ENCODE data around the gene THAP7.

DNA sequence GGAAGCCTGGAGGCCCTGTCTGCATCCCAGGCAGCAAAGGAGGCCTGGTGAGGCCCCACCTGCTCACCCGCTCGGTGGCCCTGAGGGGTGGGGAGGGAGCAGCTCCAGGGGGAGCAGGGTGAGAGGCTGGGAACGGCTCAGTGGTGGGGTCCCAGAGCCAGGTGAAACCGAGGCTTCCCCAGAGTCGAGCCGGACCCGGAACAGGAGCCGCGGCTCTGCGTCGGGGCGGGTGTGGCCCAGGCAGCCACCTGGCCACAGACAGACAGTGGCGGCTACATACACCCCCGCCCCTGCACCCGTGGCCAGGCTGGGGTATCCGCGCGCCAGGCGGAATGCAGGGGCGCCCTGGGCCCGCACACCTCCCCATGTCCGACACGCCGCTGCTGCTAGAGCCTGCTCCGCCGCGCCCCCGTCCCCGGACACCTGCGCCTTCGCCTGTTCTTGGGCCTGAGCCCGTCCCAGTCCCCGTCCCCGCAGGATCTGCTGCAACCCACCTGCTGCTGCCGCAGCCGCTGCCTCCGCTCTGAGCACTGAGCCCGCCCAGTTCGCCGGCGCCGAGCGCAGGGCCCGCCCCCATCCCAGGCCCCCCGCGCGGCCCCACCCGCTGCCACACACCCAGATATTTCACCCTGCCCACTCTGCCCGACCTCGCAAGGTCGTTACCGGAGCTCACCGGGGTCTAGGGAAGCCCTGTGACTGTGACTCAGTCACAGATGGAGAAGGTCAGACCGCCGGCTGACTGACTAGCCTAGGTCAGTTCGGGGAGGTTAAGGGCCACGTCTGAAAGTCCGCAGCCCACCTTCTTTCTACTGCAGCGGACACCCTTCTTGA lies 30.3 kb upstream of the THAP7 start, which contains the start of gene SLC7A4:
- TF ChIP-seq CTCF (IDR thresholded peaks at IDR 0.05; ENCODE audit: low read length) (no peak), EZH2 (IDR thresholded peaks at IDR 0.05; ENCODE audit: borderline replicate concordance, low read length) (no peak)
